ENCODE measurements around the gene TTF1. TPM values are rescaled to one million over a fixed set of nuclear protein-coding genes. Genes with fewer than 3 reads are reported as not detected.

The TTF1 gene
- polyA plus RNA-seq, 1 of the 3 experiments (the other 2 are of a cell fraction): 11.9 TPM

DNA sequence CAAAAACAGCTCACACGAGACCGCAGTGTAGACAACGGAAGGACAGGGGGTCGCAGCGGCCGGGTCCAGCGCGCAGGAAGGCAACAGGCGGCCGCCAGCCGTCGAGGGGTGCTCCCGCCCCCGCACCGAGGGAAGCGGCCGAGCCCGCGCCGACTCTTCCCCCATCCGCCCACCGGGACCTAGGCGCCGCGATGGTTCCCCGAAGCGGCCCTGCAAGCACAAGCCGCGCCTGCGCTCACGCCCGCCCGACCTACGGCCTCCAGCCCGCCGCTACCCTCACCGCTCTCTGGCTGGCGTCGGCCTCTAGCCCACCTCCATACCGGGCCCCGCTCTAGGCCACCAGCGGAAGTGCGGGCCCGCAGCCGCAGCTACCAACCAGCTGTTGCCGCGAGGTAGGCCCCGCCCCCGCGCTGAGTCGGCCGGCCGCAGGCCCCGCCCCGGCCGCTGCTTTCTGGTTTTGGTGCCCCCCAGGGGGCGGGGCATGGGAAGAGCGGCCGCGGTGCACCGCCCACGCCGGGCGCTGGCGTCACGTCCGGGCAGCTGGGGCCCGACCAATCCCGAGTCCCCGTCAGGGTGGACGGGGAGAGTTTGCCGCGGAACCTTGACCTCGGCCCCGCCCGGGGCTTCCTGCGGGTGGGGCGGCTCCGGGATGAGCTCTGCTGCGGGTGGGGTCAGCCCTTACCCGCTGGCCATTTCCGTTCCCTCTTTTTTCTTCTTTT is 51.8 kb downstream of the TTF1 start, which contains the start of gene SETX (continued):
- TF ChIP-seq SMC3 (IDR thresholded peaks at IDR 0.05; ENCODE audit: low read depth, low read length) (no peak), MXI1 (IDR thresholded peaks at IDR 0.05; ENCODE audit: low read depth, low read length) (peak; percentile 49; the same call in 1 of the 2 replicates), ELF1 (IDR thresholded peaks at IDR 0.05) (peak; percentile 67), TAF1 (IDR thresholded peaks at IDR 0.05; ENCODE audit: borderline replicate concordance, low read depth, low read length) (peak; percentile 77), POLR2AphosphoS5 (IDR thresholded peaks at IDR 0.05; ENCODE audit: low read depth, low read length) (peak; percentile 83)
- TF ChIP-seq, protein P1, sequence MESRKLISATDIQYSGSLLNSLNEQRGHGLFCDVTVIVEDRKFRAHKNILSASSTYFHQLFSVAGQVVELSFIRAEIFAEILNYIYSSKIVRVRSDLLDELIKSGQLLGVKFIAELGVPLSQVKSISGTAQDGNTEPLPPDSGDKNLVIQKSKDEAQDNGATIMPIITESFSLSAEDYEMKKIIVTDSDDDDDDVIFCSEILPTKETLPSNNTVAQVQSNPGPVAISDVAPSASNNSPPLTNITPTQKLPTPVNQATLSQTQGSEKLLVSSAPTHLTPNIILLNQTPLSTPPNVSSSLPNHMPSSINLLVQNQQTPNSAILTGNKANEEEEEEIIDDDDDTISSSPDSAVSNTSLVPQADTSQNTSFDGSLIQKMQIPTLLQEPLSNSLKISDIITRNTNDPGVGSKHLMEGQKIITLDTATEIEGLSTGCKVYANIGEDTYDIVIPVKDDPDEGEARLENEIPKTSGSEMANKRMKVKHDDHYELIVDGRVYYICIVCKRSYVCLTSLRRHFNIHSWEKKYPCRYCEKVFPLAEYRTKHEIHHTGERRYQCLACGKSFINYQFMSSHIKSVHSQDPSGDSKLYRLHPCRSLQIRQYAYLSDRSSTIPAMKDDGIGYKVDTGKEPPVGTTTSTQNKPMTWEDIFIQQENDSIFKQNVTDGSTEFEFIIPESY (IDR thresholded peaks at IDR 0.05; ENCODE audit: borderline replicate concordance, low read depth): 0 out of 2 replicates have a peak, but pooled peaks have one; percentile 25

DNA sequence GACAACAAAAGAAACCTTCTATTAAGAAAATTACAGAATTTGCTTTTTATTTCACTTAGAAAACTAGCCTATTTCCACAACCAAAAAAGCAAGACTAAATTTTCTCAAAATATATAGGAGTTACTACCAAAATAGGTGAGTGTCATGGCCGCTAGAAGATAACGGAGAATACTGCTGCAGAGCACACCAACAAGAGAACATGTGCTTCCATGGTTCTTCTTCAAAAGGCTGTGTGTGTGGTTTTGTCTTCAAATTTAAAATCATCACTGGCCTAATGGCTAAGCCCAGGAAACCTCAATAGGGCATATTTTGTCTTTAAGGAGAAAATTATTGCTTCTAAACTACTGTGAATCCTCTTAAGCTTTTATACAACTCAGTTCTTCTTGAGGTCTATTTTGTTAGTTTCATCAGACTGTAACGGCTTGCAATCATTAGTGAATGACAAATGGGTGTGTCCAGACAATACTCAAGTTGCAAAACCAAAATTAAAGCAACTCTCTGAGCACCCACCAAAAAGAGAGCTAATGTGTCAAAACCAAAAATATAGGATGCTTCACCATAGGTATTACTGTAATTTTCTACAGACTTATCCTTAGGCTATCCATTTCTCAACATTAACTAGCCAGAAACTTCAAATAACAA is 55.1 kb downstream of the TTF1 start:
- Histone ChIP-seq H3K27ac (ENCODE audit: low read depth in 2 of 2, low read length in 1 of 2) (peak overlapping the region in 1 of 2 experiments; percentile 13; a peak in 1 of 4 replicates), H3K9me3 (no peaks in the 10 kb centered on the region), H3K9me2 (no peaks in the 10 kb centered on the region), H3K36me3 (replicated peaks in 1 of 2; ENCODE audit: control insufficient read depth in 1 of 2, insufficient read depth in 2 of 2, low read length in 1 of 2) (peaks cover 47 to 68% of the 10 kb centered on the region in 2 experiments), H2AFZ (ENCODE audit: low read depth) (no peak overlapping the region), H4K20me1 (ENCODE audit: insufficient read depth) (peaks cover 6% of the 10 kb centered on the region; the same call in 1 of the 2 replicates), H3K9ac (no peak overlapping the region), H3K4me1 (ENCODE audit: control insufficient read depth in 1 of 2, insufficient read depth in 2 of 2, low read depth in 1 of 2, low read length in 1 of 2) (peaks cover 12 to 17% of the 10 kb centered on the region in 2 experiments), H3F3A (replicated peaks; ENCODE audit: insufficient read depth) (peaks cover 3% of the 10 kb centered on the region), H3K4me2 (peak overlapping the region; percentile 48; the same call in 1 of the 2 replicates), H3K79me2 (ENCODE audit: insufficient read depth) (peaks cover 74% of the 10 kb centered on the region), H3K4me3 (ENCODE audit: low read depth in 2 of 2, low read length in 1 of 2) (no peak overlapping the region), H3K27me3 (ENCODE audit: insufficient read depth) (no peaks in the 10 kb centered on the region)
- no peak for DNase-seq
- WGBS (ENCODE audit: low lambda C conversion rate): 89% methylated on average over 3 of the region's 3 CpGs
- TF ChIP-seq FOSL2 (IDR thresholded peaks at IDR 0.05; ENCODE audit: borderline replicate concordance, low read depth) (no peak), TEAD4 (IDR thresholded peaks at IDR 0.05; ENCODE audit: borderline replicate concordance, insufficient read depth) (no peak), CHD2 (IDR thresholded peaks at IDR 0.05; ENCODE audit: low read length, partially characterized antibody) (no peak), EP300 (IDR thresholded peaks at IDR 0.05; ENCODE audit: borderline replicate concordance in 1 of 2, low read depth in 1 of 2, low read length in 1 of 2) (no peak), FOXJ3 (CRISPR knock-in tag; IDR thresholded peaks at IDR 0.05) (no peak), NFIC (IDR thresholded peaks at IDR 0.05; ENCODE audit: borderline replicate concordance) (no peak)
- TF ChIP-seq, protein P2, sequence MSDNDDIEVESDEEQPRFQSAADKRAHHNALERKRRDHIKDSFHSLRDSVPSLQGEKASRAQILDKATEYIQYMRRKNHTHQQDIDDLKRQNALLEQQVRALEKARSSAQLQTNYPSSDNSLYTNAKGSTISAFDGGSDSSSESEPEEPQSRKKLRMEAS (IDR thresholded peaks at IDR 0.05; ENCODE audit: low read depth): no peak
- TF ChIP-seq, protein P3, sequence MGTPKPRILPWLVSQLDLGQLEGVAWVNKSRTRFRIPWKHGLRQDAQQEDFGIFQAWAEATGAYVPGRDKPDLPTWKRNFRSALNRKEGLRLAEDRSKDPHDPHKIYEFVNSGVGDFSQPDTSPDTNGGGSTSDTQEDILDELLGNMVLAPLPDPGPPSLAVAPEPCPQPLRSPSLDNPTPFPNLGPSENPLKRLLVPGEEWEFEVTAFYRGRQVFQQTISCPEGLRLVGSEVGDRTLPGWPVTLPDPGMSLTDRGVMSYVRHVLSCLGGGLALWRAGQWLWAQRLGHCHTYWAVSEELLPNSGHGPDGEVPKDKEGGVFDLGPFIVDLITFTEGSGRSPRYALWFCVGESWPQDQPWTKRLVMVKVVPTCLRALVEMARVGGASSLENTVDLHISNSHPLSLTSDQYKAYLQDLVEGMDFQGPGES (IDR thresholded peaks at IDR 0.05; ENCODE audit: low read depth, low read length): no peak
- TF ChIP-seq, protein P4, sequence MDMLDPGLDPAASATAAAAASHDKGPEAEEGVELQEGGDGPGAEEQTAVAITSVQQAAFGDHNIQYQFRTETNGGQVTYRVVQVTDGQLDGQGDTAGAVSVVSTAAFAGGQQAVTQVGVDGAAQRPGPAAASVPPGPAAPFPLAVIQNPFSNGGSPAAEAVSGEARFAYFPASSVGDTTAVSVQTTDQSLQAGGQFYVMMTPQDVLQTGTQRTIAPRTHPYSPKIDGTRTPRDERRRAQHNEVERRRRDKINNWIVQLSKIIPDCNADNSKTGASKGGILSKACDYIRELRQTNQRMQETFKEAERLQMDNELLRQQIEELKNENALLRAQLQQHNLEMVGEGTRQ (IDR thresholded peaks at IDR 0.05; ENCODE audit: borderline replicate concordance, low read depth, low read length): no peak
- ChIA-PET CTCF (interaction anchor here (1.3 to 2.0 kb wide), 2 partner anchors 90 to 223 kb away, joined by 3 to 5 read pairs; no protein-coding TSS in a partner anchor), POLR2A (no interaction called here)

All from SK-N-SH (cell line).